GM03348 (cell line): Measurements from ENCODE around the gene DLG5.

Experiments used
- DNase-seq: peaks from one replicate; pipeline ENCODE4 v3.0.0; 2012; ENCODE audit warnings: low spot score

DLG5 gene

DNA sequence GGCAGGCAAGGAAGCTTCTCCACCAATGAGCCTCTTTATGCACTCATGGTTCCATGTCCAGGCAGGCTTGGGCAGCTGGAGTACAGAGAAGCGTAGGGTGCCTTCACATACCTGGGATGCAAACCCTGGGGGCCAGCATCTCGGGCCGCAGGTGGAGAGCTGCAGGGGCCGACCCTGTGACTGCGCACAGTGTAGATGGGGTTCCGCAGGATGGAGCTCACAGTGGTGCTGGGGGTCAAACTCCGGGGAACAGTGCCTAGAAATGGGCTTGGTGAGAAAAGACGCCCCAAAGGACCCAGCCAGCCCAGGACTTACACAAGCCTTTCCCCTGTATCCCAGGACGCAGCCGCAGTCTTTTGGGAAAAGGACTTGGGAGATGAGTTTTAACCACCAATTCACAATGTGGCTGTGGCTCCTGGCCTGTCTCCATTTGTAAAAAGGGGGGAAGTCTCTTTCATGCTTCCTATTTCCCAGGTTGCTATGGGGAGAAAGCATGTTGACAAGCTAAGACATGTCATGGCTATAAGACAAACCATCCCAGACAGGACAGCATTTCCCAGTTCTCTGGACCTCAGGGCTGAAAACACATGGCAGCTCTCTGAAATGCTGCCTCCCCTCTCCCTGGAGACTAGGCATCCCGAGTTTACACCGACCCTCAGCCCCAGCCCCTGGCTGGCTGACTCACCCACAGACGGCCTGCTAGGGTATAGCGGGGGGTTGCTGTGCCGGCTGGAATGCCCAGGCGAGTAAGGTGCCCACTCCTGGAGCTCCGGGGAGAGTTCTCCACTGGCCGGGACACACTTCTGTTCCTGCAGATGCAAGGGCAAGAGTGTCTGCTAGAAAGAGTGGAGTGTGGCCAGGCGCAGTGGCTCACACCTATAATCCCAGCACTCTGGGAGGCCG is 107.1 kb downstream of the DLG5 start:
- DNase-seq: no peak

- no peak for DNase-seq
Measured at GRCh38 chr10:77818378-77818777, 108.2 kb downstream of the DLG5 start.

DNA sequence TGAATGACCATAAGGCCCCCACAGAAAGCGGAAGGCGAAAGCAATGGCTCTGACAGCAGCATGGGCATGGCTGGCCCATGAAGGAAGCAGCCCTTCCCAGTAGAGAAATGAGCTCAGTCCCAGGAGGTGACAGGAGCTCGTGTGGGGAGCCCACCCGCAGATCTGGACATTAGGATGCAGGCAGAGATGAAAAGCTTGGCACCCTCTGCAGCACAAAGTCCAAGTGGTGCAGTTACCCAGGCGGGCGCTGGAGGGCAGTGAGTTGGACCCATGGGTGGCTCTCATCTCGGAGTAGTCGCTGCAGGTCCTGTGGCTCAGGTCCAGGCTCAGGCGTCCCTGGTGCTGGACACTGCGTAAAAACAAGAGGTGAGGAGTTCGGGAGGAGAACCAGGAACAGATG is 109.0 kb downstream of the DLG5 start:
- DNase-seq: no peak

DNA sequence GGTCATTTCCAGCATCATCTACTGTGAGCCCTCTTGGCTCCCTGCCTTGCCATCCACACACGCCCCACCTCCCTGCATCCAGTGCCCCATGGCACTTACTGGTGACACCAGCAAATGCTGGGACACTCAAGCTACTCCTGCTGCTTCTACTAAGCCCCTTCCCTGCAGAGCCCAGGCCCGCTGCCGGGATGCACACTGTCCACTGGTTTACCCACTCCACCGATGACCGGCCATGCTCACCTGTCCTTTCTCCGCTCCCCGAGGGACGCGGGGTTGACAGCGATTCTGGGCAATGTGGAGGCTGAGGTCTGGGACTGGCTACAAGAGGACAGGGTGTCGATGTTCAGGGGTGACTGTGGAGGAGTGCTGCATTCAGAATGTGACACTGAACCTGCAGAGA is 110.2 kb downstream of the DLG5 start:
- no peak for DNase-seq

DNA sequence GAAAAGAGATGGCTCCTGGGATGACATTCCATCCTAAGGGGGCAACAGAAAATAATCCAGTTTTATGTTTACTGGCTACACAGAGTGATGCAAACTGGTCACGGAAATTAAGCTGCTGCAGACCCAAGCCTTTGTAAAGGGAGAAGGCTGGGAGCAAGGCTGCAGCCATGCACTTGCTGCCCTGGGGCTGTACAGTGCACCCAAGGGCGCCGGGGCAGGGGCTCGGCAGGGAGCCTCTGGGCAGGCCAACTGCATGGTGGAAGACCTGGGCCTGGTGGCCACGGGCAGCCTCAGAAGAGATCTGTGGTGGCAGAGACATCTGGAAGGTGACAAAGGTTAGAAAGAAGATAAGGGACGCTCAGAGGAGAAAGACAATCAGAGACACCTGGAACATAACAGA is 113.8 kb downstream of the DLG5 start:
- no peak for DNase-seq

DNA sequence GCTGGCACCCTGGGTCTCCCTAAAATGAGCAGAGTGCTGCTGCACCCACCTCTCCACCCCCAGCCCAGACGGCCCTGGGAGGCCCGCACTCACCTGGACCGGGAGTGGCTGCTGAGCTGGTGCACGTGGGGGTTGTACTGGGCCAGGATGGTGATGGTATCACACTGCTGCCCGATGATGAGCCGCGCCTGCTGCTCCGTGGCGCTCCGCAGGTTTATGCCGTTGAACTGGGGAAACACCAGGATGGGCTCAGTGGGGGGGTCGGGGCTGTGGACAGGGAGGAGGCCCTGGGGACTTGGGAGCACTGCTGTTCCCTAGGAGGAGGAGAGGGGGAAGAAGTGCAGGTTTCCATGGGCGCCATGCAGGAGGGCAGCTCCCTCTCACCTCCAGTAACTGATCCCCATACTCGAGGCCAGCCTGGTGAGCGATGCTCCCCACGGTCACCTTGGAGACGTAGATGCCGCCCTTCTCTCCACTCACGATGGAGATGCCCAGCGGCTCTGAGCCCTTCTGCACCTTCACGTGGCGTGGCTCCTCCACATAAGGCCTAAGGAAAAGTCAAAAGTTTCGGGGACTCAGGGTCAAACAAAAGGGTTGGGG is 114.6 kb downstream of the DLG5 start:
- no peak for DNase-seq

GRCh38 chr10:77810446-77811335 is 115.9 kb downstream of the DLG5 start:
- DNase-seq: no peak

DNA sequence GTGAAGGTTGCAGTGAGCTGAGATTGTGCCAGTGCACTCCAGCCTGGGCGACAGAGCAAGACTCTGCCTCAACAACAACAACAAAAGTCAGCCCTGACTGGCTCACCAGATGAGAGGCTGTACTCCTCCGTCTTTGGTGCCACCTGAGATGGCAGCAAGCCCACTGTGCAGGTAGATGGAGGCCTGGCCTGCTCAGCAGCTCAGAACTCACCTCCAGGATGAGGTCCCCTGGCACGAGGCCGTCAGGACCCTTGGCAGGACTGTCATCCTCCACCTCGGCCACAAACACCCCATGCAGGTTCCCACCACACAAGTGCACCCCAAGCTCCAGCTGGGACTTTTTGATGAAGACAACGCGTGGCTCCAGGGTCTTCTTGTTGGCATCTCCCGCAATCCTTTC is 117.2 kb downstream of the DLG5 start:
- no peak for DNase-seq

DNA sequence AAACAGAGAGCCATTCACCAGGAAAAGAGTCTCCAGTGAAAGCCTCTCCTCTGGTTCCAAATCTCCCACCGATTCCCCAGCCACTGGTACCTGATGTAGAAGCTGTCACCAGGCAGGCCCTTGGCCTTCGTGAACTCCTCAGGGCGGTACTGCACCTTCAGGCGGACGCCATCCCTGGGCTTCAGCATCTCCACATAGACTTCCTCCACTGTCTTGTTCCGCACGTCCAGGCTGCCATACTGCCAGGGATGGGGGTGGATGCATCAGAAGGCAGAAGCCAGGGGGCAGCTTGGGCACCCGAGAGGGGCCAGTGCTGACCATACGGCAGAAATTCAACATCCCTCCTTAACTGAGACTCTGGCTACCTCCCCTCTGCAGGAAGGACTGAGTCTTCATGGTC is 118.8 kb downstream of the DLG5 start:
- no peak for DNase-seq

- no peak for DNase-seq
Measured at GRCh38 chr10:77806511-77807157, 119.9 kb downstream of the DLG5 start.

DNA sequence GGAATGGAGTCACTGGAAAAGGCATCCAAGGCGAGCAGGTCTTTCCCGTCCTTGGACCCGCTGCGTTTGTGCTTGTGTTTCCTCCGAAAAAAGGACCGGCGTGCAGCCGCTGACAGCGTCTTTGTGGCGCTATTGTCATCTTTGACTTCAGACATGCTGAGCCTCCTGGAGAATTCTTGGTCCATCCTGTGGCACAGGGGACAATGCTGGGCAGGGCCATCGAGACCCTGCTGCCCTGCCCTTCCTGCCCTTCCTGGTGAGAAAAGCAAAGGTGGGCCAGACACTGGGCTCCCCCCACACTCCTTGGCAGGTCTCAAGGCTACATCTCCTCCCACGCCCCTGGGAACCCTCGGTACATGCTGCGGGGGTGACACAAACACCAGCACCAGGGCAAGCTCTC is 120.9 kb downstream of the DLG5 start:
- DNase-seq: no peak

DNA sequence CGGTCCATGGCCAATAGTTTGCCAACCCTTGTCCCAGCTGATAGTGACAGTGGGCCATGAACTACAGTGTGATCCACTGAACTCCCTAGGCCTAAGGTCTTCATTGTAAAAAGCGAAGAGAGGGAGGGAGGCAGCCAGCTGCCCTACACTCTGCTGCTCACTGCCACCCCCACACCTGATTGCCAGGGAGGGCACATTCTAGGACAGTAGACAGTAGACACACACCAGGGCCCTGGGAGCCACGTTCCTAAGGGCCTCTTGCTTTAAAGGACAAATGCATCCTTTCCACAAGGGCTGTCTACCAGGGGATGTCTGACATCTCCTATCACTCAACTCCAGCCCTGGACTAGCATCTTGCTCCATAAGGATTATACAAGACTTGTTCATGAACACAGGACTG is 122.2 kb downstream of the DLG5 start:
- DNase-seq: no peak

- peak; percentile 31 for DNase-seq
Measured at GRCh38 chr10:77801474-77802161, 124.9 kb downstream of the DLG5 start.

DNA sequence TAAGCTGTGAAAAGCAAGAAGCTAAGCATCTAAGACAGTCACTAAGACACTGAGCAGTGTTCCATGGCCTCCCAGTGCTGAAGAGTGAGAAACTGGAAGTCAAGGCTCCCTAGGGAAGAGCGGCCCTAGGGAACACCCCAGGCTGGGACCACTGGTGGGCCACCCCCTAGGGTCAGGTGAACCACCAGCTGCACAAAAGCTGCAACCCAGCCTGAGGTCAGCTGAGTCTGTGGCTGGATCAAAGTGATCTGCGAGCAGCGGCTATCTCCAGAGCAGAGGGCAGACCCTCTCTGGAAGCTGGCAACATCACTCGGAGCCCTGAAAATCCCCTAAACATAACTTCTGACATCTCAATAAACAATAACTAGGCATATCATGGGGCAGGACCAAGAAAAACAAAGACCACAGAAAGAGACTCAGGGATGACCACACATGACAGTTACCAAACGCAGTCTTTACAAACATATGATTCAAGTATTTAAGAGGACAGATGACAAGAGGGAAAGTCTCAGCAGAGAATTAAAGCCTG is 125.8 kb downstream of the DLG5 start:
- DNase-seq: no peak

- DNase-seq: no peak
Measured at GRCh38 chr10:77800320-77800719, 126.2 kb downstream of the DLG5 start.

GRCh38 chr10:77799352-77799751 is 127.2 kb downstream of the DLG5 start:
- DNase-seq: no peak

GRCh38 chr10:77798940-77799339 is 127.6 kb downstream of the DLG5 start:
- DNase-seq: no peak

GRCh38 chr10:77796311-77796915 is 130.1 kb downstream of the DLG5 start:
- DNase-seq: no peak

DNA sequence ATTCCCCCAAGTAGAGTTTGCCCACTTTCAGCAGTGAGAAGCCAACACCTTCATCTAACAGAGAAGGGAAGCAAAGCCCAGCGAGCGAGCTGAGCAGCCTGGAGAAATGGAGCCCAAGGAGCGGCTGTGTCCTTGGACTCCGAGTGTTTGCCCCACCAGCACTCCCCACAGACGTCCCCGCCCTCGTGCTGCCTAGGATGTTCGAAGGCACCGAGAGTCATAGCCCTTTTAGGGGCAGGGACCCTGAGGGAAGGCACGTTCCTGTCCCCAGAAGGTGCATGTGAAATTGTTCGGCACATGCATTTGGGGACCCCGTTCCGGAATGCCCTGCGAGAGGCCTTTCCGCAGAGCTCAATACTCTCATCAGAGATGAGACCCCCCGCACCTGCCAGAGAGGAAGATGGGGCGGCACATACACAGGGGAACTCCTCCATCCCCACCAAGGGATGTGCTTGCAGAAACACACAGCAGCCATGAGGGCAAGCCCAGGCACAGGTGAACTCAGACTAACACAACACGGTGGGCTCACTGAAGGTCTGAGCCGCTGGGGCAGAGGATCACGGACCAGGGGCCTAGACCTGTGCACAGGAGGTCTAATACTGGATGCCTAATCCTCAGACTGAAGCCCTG is 131.0 kb downstream of the DLG5 start:
- no peak for DNase-seq
